ENCODE results near the gene MSRB2.

GRCh38 chr10:23060918-23061317, 34.5 kb upstream of the MSRB2 start:
- TF ChIP-seq CTCF (IDR thresholded peaks at IDR 0.05): no peak
- TF ChIP-seq POLR2A (IDR thresholded peaks at IDR 0.05): no peak
